SK-N-SH (cell line): ENCODE measurements around the gene PBX3.

Experiments
- CTCF ChIP-seq: fragments of 200-600 bp; sonication (generic); IDR thresholded peaks from 2 replicates; pipeline ENCODE4 v1.6.1; 2017; ENCODE audit warnings: antibody characterized with exemption, mild to moderate bottlenecking, moderate library complexity
- GATA2 ChIP-seq: sonication (generic); formaldehyde crosslinking; IDR thresholded peaks from 2 replicates; pipeline ENCODE4 v1.5.0; 2020; ENCODE audit warnings: mild to moderate bottlenecking, missing genetic modification reagents
- NRF1 ChIP-seq: IDR thresholded peaks from 2 replicates; pipeline ENCODE4 v1.6.1; 2012; ENCODE audit warnings: low read depth, mild to moderate bottlenecking, low read length
- REST ChIP-seq: IDR thresholded peaks from 2 replicates; pipeline ENCODE4 v1.6.1; 2012; ENCODE audit warnings: mild to moderate bottlenecking, low read depth, low read length, moderate library complexity

- TF ChIP-seq CTCF = no peak
- no peak for TF ChIP-seq GATA2 (CRISPR knock-in tag)
- no peak for TF ChIP-seq NRF1
- no peak for TF ChIP-seq REST
Observed at GRCh38 chr9:125752070-125752628, 5.0 kb downstream of the PBX3 start.
